Activated CD4-positive, alpha-beta T cell treated with anti-CD3 and anti-CD28 coated beads for 1 hour (primary cell): ENCODE measurements around the gene RGP1.
A peak's percentile ranks its signal among the peaks of the same experiment; 100 is the strongest.

Experiments
- DNase-seq: peaks from one replicate; pipeline ENCODE4 v3.0.0-alpha.2; 2020

The RGP1 gene

GRCh38 chr9:35748242-35748857, 737 bp upstream of the RGP1 start:
- no peak for DNase-seq

- DNase-seq, result no peak
Observed at GRCh38 chr9:35749515-35750255, 598 bp downstream of the RGP1 start.

GRCh38 chr9:35750256-35750531, 1.1 kb downstream of the RGP1 start:
- no peak for DNase-seq

GRCh38 chr9:35753466-35753865, 4.4 kb downstream of the RGP1 start:
- no peak for DNase-seq

- no peak for DNase-seq
Observed at GRCh38 chr9:35754264-35754663, 5.2 kb downstream of the RGP1 start, which contains the start of gene MSMP. Gene MSMP, minus strand, starts transcription at chr9:35754276. Its CDS starts 147 bp downstream, at chr9:35754129.

GRCh38 chr9:35755071-35755470, 6.0 kb downstream of the RGP1 start:
- no peak for DNase-seq

GRCh38 chr9:35756275-35757225, 7.5 kb downstream of the RGP1 start:
- peak; percentile 62 for DNase-seq

- no peak for DNase-seq
Observed at GRCh38 chr9:35757226-35757891, 8.3 kb downstream of the RGP1 start.

- DNase-seq, result no peak
Observed at GRCh38 chr9:35757892-35758275, 8.8 kb downstream of the RGP1 start.

- no peak for DNase-seq
Observed at GRCh38 chr9:35758475-35759050, 9.5 kb downstream of the RGP1 start.

- DNase-seq, result no peak
Observed at GRCh38 chr9:35759795-35760194, 10.7 kb downstream of the RGP1 start.

GRCh38 chr9:35760651-35761050, 11.6 kb downstream of the RGP1 start:
- DNase-seq, result no peak

GRCh38 chr9:35763181-35763580, 14.1 kb downstream of the RGP1 start:
- DNase-seq, result no peak

GRCh38 chr9:35763803-35764202, 14.7 kb downstream of the RGP1 start:
- no peak for DNase-seq

- DNase-seq, result no peak
Observed at GRCh38 chr9:35766997-35767396, 17.9 kb downstream of the RGP1 start.

GRCh38 chr9:35767458-35767857, 18.4 kb downstream of the RGP1 start:
- no peak for DNase-seq

- DNase-seq, result no peak
Observed at GRCh38 chr9:35769763-35770162, 20.7 kb downstream of the RGP1 start.

GRCh38 chr9:35771075-35771433, 22.0 kb downstream of the RGP1 start:
- no peak for DNase-seq

GRCh38 chr9:35771534-35771933, 22.4 kb downstream of the RGP1 start:
- no peak for DNase-seq

GRCh38 chr9:35771943-35772342, 22.9 kb downstream of the RGP1 start:
- no peak for DNase-seq

GRCh38 chr9:35774907-35775635, 26.0 kb downstream of the RGP1 start:
- DNase-seq, result no peak

- DNase-seq, result no peak
Observed at GRCh38 chr9:35776018-35776417, 26.9 kb downstream of the RGP1 start.
